ENCODE data around the gene HBS1L. TPM values are rescaled to one million over a fixed set of nuclear protein-coding genes. Genes with fewer than 3 reads are reported as not detected.

The HBS1L gene
- total RNA-seq, 1 experiment from 2014 or later = 95.4 TPM

DNA sequence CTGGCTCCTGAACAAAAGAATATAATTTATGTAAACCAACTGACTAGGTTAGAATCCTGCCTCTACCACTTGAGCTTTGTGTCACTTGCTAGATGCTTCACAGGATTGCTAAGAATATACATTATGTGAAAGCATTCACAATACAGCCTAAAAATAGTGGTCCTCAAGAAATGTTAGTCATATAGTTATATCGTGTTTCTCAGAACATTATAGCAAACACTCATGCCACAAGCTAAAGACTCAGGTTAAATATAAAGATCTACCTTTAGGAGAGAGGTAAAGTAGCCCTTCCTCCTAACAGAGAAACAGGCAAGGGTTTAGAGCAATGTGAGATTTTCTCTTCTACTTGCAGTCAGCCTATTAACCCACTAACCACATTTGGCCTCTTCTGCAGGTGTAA lies 86.9 kb downstream of the HBS1L start:
- Mint-ChIP-seq H3K4me3 (no peak overlapping the region), H3K9me3 (no peaks in the 10 kb centered on the region), H3K27me3 (ENCODE audit: low read depth) (no peaks in the 10 kb centered on the region), H3K36me3 (peaks cover 11% of the 10 kb centered on the region), H3K4me1 (peaks cover 11% of the 10 kb centered on the region), H3K27ac (no peak overlapping the region)
- CTCF ChIA-PET = interaction anchor here (0.7 to 1.2 kb wide), 2 partner anchors 33 to 35 kb away, joined by 3 to 5 read pairs; no protein-coding TSS in a partner anchor
- POLR2A ChIA-PET = no interaction called here
- no peak for ATAC-seq
- no peak for DNase-seq (ENCODE audit: low spot score)
- TF ChIP-seq, protein P1, sequence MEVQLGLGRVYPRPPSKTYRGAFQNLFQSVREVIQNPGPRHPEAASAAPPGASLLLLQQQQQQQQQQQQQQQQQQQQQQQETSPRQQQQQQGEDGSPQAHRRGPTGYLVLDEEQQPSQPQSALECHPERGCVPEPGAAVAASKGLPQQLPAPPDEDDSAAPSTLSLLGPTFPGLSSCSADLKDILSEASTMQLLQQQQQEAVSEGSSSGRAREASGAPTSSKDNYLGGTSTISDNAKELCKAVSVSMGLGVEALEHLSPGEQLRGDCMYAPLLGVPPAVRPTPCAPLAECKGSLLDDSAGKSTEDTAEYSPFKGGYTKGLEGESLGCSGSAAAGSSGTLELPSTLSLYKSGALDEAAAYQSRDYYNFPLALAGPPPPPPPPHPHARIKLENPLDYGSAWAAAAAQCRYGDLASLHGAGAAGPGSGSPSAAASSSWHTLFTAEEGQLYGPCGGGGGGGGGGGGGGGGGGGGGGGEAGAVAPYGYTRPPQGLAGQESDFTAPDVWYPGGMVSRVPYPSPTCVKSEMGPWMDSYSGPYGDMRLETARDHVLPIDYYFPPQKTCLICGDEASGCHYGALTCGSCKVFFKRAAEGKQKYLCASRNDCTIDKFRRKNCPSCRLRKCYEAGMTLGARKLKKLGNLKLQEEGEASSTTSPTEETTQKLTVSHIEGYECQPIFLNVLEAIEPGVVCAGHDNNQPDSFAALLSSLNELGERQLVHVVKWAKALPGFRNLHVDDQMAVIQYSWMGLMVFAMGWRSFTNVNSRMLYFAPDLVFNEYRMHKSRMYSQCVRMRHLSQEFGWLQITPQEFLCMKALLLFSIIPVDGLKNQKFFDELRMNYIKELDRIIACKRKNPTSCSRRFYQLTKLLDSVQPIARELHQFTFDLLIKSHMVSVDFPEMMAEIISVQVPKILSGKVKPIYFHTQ (CRISPR knock-in tag; IDR thresholded peaks at IDR 0.05) = no peak
- TF ChIP-seq HMGXB4 (CRISPR knock-in tag; IDR thresholded peaks at IDR 0.05) = no peak
- no peak for TF ChIP-seq FOXJ3 (CRISPR knock-in tag; IDR thresholded peaks at IDR 0.05; ENCODE audit: borderline replicate concordance)
- no peak for TF ChIP-seq AFF4 (CRISPR knock-in tag; IDR thresholded peaks at IDR 0.05; ENCODE audit: borderline replicate concordance)
- no peak for TF ChIP-seq JAZF1 (CRISPR knock-in tag; IDR thresholded peaks at IDR 0.05)
- no peak for TF ChIP-seq MYBL2 (CRISPR knock-in tag; IDR thresholded peaks at IDR 0.05)
- no peak for TF ChIP-seq ZNF532 (CRISPR knock-in tag; IDR thresholded peaks at IDR 0.05; ENCODE audit: borderline replicate concordance)
- TF ChIP-seq GTF2I (CRISPR knock-in tag; conservative IDR thresholded peaks at IDR 0.05) = no peak
- TF ChIP-seq, protein P2, sequence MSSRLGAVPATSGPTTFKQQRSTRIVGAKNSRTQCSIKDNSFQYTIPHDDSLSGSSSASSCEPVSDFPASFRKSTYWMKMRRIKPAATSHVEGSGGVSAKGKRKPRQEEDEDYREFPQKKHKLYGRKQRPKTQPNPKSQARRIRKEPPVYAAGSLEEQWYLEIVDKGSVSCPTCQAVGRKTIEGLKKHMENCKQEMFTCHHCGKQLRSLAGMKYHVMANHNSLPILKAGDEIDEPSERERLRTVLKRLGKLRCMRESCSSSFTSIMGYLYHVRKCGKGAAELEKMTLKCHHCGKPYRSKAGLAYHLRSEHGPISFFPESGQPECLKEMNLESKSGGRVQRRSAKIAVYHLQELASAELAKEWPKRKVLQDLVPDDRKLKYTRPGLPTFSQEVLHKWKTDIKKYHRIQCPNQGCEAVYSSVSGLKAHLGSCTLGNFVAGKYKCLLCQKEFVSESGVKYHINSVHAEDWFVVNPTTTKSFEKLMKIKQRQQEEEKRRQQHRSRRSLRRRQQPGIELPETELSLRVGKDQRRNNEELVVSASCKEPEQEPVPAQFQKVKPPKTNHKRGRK (CRISPR knock-in tag; IDR thresholded peaks at IDR 0.05; ENCODE audit: borderline replicate concordance) = no peak
- TF ChIP-seq ZBTB43 (CRISPR knock-in tag; IDR thresholded peaks at IDR 0.05) = no peak
- TF ChIP-seq ESRRA (CRISPR knock-in tag; IDR thresholded peaks at IDR 0.05; ENCODE audit: borderline replicate concordance) = no peak
- TF ChIP-seq ATF2 (CRISPR knock-in tag; IDR thresholded peaks at IDR 0.05; ENCODE audit: borderline replicate concordance, low read depth) = no peak
- no peak for TF ChIP-seq FOXK1 (CRISPR knock-in tag; IDR thresholded peaks at IDR 0.05)
- no peak for TF ChIP-seq E2F5 (CRISPR knock-in tag; IDR thresholded peaks at IDR 0.05)
- TF ChIP-seq EMX1 (CRISPR knock-in tag; IDR thresholded peaks at IDR 0.05) = no peak
- TF ChIP-seq PRRX2 (CRISPR knock-in tag; IDR thresholded peaks at IDR 0.05) = no peak
- no peak for TF ChIP-seq SOX15 (CRISPR knock-in tag; IDR thresholded peaks at IDR 0.05)

All from WTC11 (cell line).